PC-3 (cell line): ENCODE data around the gene PCDH10. TPM values are rescaled to one million over a fixed set of nuclear protein-coding genes. Genes with fewer than 3 reads are reported as not detected.
A peak's percentile ranks its signal among the peaks of the same experiment; 100 is the strongest.

ENCODE experiments used
- ATAC-seq: fragments of 200-7000 bp; cut with Tn5 transposase; 2 replicates; pipeline ENCODE4 v1.9.1; 2020; ENCODE audit warnings: mild to moderate bottlenecking, moderate library complexity
- BruUV-seq: library from RNA; stranded (reverse); fragments of 400-500 nt; replicated peaks from 2 replicates; lab custom pipeline; 2021; lab: Mats Ljungman, UMichigan
- CTCF ChIA-PET: fragments of 300-600 bp; sonication (Branson Sonifier 250); formaldehyde crosslinking; loops from one replicate; lab custom pipeline; 2022; ENCODE audit warnings: antibody characterized with exemption; lab: Charles Lee
- POLR2A ChIA-PET: fragments of 300-600 bp; sonication (Branson Sonifier 250); formaldehyde crosslinking; loops from one replicate; lab custom pipeline; 2022; ENCODE audit warnings: antibody characterized with exemption; ENCODE audit not compliant: unreplicated experiment; lab: Charles Lee
- DNase-seq: peaks from one replicate; pipeline ENCODE4 v3.0.0-alpha.2; 2015
- H2AFZ ChIP-seq: fragments of 300-600 bp; sonication (generic); 2 replicates; pipeline ENCODE4 v1.6.0; 2016; ENCODE audit warnings: antibody characterized with exemption, low read length
- H3F3A ChIP-seq: fragments of 300-600 bp; sonication (generic); one replicate; pipeline ENCODE4 v1.6.0; 2017; ENCODE audit warnings: antibody characterized with exemption, low read length, control low read depth, mild to moderate bottlenecking; ENCODE audit not compliant: unreplicated experiment
- H3K27ac ChIP-seq: fragments of 300-600 bp; sonication (generic); 2 replicates; pipeline ENCODE4 v1.5.1; 2016; ENCODE audit warnings: mild to moderate bottlenecking, low read length
- H3K27me3 ChIP-seq: fragments of 300-600 bp; sonication (generic); 2 replicates; pipeline ENCODE4 v1.6.1; 2016; ENCODE audit warnings: low read length, mixed read lengths
- H3K36me3 ChIP-seq: fragments of 300-600 bp; sonication (generic); 2 replicates; pipeline ENCODE4 v1.6.1; 2016; ENCODE audit warnings: low read depth, mixed run types, low read length, mixed read lengths
- H3K4me1 ChIP-seq: fragments of 300-600 bp; sonication (generic); 2 replicates; pipeline ENCODE4 v1.5.1; 2016; ENCODE audit warnings: low read length; ENCODE audit not compliant: insufficient read depth
- H3K4me2 ChIP-seq: fragments of 300-600 bp; sonication (generic); 2 replicates; pipeline ENCODE4 v1.6.0; 2016; ENCODE audit warnings: low read length
- H3K4me3 ChIP-seq: fragments of 300-600 bp; sonication (generic); 2 replicates; pipeline ENCODE4 v1.5.1; 2016; ENCODE audit warnings: mild to moderate bottlenecking, low read length, mixed read lengths
- H3K79me2 ChIP-seq: fragments of 300-600 bp; sonication (generic); 2 replicates; pipeline ENCODE4 v1.6.1; 2017; ENCODE audit warnings: low read length, mixed read lengths
- H3K9ac ChIP-seq: fragments of 300-600 bp; sonication (generic); 2 replicates; pipeline ENCODE4 v1.6.0; 2016; ENCODE audit warnings: mild to moderate bottlenecking, low read length
- H3K9me2 ChIP-seq: fragments of 300-600 bp; sonication (generic); replicated peaks from 2 replicates; pipeline ENCODE4 v1.6.1; 2016; ENCODE audit warnings: mixed run types, low read length, mixed read lengths
- H3K9me3 ChIP-seq: fragments of 300-600 bp; sonication (generic); 2 replicates; pipeline ENCODE4 v1.6.1; 2016; ENCODE audit warnings: low read length, mixed read lengths
- H4K20me1 ChIP-seq: fragments of 300-600 bp; sonication (generic); 2 replicates; pipeline ENCODE4 v1.6.1; 2016; ENCODE audit warnings: low read length, mixed read lengths
- EZH2 ChIP-seq: fragments of 300-600 bp; sonication (generic); IDR thresholded peaks from one replicate; pipeline ENCODE4 v1.6.1; 2017; ENCODE audit warnings: antibody characterized with exemption, mild to moderate bottlenecking, low read length; ENCODE audit not compliant: unreplicated experiment
- EZH2phosphoT487 ChIP-seq: fragments of 300-600 bp; sonication (generic); IDR thresholded peaks from 2 replicates; pipeline ENCODE4 v1.6.1; 2018; ENCODE audit warnings: mild to moderate bottlenecking, antibody characterized with exemption, low read length, borderline replicate concordance
- intact Hi-C: fragments of 100-400 bp; cut with micrococcal nuclease; formaldehyde crosslinking; loops from 2 replicates; pipeline ENCODE4 v1.9.0; 2023
- total RNA-seq: library from RNA; depleted of rRNA; stranded (reverse); fragments of >200 nt; gene quantifications from 2 replicates; pipeline ENCODE4 v1.2.3, GENCODE V29; 2014
- TF ChIP-seq, protein P1 (sequence below): fragments of 300-600 bp; sonication (generic); conservative IDR thresholded peaks from 2 replicates; pipeline ENCODE4 v1.5.1; 2017; ENCODE audit warnings: antibody characterized with exemption, low read depth, mild to moderate bottlenecking, low read length

PCDH10 gene
- total RNA-seq, 1 experiment from 2014 or later: 0.11 TPM

- peak overlapping the region; percentile 41 for H3K27ac ChIP-seq
- no peaks in the 10 kb centered on the region for H3F3A ChIP-seq
- ChIA-PET POLR2A (no interaction called here), CTCF (no interaction called here)
- no peaks in the 10 kb centered on the region for H3K9me2 ChIP-seq
- H3K9ac ChIP-seq: no peak overlapping the region
- H3K27me3 ChIP-seq: no peaks in the 10 kb centered on the region
- no peak overlapping the region for H2AFZ ChIP-seq
- BruUV-seq: no TSS peak
- TF ChIP-seq, protein P1, sequence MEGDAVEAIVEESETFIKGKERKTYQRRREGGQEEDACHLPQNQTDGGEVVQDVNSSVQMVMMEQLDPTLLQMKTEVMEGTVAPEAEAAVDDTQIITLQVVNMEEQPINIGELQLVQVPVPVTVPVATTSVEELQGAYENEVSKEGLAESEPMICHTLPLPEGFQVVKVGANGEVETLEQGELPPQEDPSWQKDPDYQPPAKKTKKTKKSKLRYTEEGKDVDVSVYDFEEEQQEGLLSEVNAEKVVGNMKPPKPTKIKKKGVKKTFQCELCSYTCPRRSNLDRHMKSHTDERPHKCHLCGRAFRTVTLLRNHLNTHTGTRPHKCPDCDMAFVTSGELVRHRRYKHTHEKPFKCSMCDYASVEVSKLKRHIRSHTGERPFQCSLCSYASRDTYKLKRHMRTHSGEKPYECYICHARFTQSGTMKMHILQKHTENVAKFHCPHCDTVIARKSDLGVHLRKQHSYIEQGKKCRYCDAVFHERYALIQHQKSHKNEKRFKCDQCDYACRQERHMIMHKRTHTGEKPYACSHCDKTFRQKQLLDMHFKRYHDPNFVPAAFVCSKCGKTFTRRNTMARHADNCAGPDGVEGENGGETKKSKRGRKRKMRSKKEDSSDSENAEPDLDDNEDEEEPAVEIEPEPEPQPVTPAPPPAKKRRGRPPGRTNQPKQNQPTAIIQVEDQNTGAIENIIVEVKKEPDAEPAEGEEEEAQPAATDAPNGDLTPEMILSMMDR: no peak
- TF ChIP-seq EZH2 (no peak), EZH2phosphoT487 (no peak)
- ATAC-seq: peak; percentile 33; the same call in 1 of the 2 replicates
- peak; percentile 46 for DNase-seq
- peak overlapping the region; percentile 29 for H3K4me2 ChIP-seq
- no peak overlapping the region for H3K4me3 ChIP-seq
- intact Hi-C loops: no loop called here
- H3K79me2 ChIP-seq: no peaks in the 10 kb centered on the region
- no peaks in the 10 kb centered on the region for H3K9me3 ChIP-seq
- H3K36me3 ChIP-seq: no peaks in the 10 kb centered on the region
- H4K20me1 ChIP-seq: no peaks in the 10 kb centered on the region
- H3K4me1 ChIP-seq: peaks cover 8% of the 10 kb centered on the region
Observed at GRCh38 chr4:133186845-133187244, 37.8 kb downstream of the PCDH10 start.

DNA sequence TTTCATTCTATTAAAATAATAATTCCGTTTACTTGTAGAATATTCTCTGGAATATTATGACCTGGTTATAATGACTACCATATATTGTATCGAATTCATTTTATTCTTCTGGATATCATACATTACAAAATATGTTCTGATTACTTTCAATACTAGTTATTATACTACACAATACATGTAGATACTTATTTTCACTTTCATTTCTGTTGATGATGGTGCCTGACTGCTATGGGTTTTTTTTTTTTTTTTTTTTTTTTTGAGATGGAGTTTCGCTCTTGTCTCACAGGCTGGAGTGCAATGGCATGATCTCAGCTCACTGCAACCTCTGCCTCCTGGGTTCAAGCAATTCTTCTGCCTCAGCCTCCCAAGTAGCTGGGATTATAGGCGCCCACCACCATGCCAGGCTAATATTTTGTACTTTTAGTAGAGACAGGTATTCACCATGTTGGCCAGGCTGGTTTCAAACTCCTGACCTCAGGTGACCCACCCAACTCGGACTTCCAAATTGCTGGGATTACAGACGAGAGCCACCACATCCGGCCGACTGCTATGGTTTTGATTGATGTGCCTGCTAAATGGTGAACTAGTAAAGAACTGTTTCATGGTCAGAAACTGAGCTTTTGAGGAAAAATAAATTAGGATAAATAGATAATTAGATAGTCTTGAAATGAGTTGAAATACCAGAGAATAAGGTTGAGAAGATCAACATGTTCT lies 39.5 kb downstream of the PCDH10 start:
- Histone ChIP-seq H3K36me3 (no peaks in the 10 kb centered on the region), H3K9me2 (no peaks in the 10 kb centered on the region), H3K79me2 (no peaks in the 10 kb centered on the region), H3K9ac (no peak overlapping the region), H2AFZ (no peak overlapping the region), H4K20me1 (no peaks in the 10 kb centered on the region), H3K9me3 (no peaks in the 10 kb centered on the region), H3K27ac (no peak overlapping the region), H3F3A (no peaks in the 10 kb centered on the region), H3K4me3 (no peak overlapping the region), H3K4me2 (no peak overlapping the region), H3K4me1 (peaks cover 8% of the 10 kb centered on the region), H3K27me3 (no peaks in the 10 kb centered on the region)
- CTCF ChIA-PET: no interaction called here
- intact Hi-C loops: no loop called here
- ATAC-seq: no peak
- POLR2A ChIA-PET: no interaction called here
- TF ChIP-seq, protein P1: no peak
- no peak for TF ChIP-seq EZH2phosphoT487
- no peak for TF ChIP-seq EZH2
- no TSS peak for BruUV-seq
- DNase-seq: no peak

DNA sequence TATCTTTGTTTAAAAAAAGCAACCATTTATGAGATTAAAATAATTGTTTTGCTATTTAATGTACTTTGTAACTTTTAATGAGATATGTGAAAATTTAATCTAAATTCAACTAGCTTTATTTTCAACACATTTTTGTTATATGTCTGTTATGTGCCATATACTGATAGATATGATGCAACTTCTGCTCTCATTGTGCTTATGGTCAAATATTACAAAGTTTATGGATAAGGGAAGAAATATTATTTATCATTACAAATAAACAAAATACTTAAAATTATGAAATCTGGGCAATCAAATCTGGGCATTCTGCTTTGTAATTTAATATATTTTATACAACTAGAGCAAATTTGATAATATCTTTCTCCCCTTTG lies 40.0 kb downstream of the PCDH10 start:
- Histone ChIP-seq H4K20me1 (no peaks in the 10 kb centered on the region), H2AFZ (no peak overlapping the region), H3K4me2 (no peak overlapping the region), H3K9ac (no peak overlapping the region), H3K9me2 (no peaks in the 10 kb centered on the region), H3K9me3 (no peaks in the 10 kb centered on the region), H3K4me1 (peaks cover 8% of the 10 kb centered on the region), H3K27me3 (no peaks in the 10 kb centered on the region), H3K27ac (no peak overlapping the region), H3K79me2 (no peaks in the 10 kb centered on the region), H3K36me3 (no peaks in the 10 kb centered on the region), H3K4me3 (no peak overlapping the region), H3F3A (no peaks in the 10 kb centered on the region)
- ATAC-seq: no peak
- DNase-seq: no peak
- no TSS peak for BruUV-seq
- POLR2A ChIA-PET: no interaction called here
- intact Hi-C loops: no loop called here
- TF ChIP-seq, protein P1: no peak
- no peak for TF ChIP-seq EZH2
- no peak for TF ChIP-seq EZH2phosphoT487
- CTCF ChIA-PET: no interaction called here
